Mesenchymal stem cell (in vitro differentiated cells and primary cell): ENCODE results near the gene MED15.

Experiments used
- DNase-seq: peaks from one replicate; pipeline ENCODE4 v3.0.0-alpha.2; 2013
- H2AFZ ChIP-seq: one replicate; pipeline ENCODE4 v1.6.1; 2013; ENCODE audit warnings: low read depth, mild to moderate bottlenecking, control low read depth, inconsistent platforms, low read length, moderate library complexity
- H2AK5ac ChIP-seq: 2 replicates; pipeline ENCODE4 v1.6.1; 2013; ENCODE audit warnings: low read length, moderate library complexity, mild to moderate bottlenecking, inconsistent platforms; ENCODE audit not compliant: severe bottlenecking
- H2BK120ac ChIP-seq: one replicate; pipeline ENCODE4 v1.6.1; 2013; ENCODE audit warnings: low read depth, mild to moderate bottlenecking, inconsistent platforms, low read length, moderate library complexity
- H2BK12ac ChIP-seq, 2 experiments: one replicate each; pipeline ENCODE4 v1.6.1; 2013; ENCODE audit warnings: inconsistent platforms in 2 of 2, low read length in 2 of 2, mild to moderate bottlenecking in 2 of 2, moderate library complexity in 2 of 2, control low read depth in 1 of 2
- H2BK15ac ChIP-seq: one replicate; pipeline ENCODE4 v1.6.1; 2013; ENCODE audit warnings: mild to moderate bottlenecking, low read depth, inconsistent platforms; ENCODE audit not compliant: poor library complexity, severe bottlenecking
- H2BK5ac ChIP-seq: 2 replicates; pipeline ENCODE4 v1.6.1; 2013; ENCODE audit warnings: low read depth, mild to moderate bottlenecking, low read length, control low read depth, inconsistent platforms; ENCODE audit not compliant: poor library complexity, severe bottlenecking
- H3K14ac ChIP-seq, 2 experiments: one replicate each; pipeline ENCODE4 v1.6.1; 2013; ENCODE audit warnings: inconsistent platforms in 2 of 2, low read length in 2 of 2, control low read depth in 1 of 2, mild to moderate bottlenecking in 1 of 2, moderate library complexity in 1 of 2
- H3K18ac ChIP-seq, 2 experiments: one replicate each; pipeline ENCODE4 v1.6.1; 2013; ENCODE audit warnings: inconsistent platforms in 2 of 2, low read length in 2 of 2, control low read depth in 1 of 2, low read depth in 1 of 2, mild to moderate bottlenecking in 1 of 2
- H3K23ac ChIP-seq, 2 experiments: one replicate each; pipeline ENCODE4 v1.6.1; 2013; ENCODE audit warnings: inconsistent platforms in 2 of 2, low read length in 2 of 2, mild to moderate bottlenecking in 2 of 2, moderate library complexity in 2 of 2, control low read depth in 1 of 2
- H3K27ac ChIP-seq: 2 replicates; pipeline ENCODE4 v1.5.1; 2013; ENCODE audit warnings: mild to moderate bottlenecking, moderate library complexity, low read length, control low read depth, inconsistent platforms; ENCODE audit not compliant: poor library complexity, severe bottlenecking
- H3K27me3 ChIP-seq, 2 experiments: 2 replicates each; pipeline versions ENCODE4 v1.6.1 to v1.7.0; 2013; ENCODE audit warnings: low read length in 2 of 2, mild to moderate bottlenecking in 2 of 2, moderate library complexity in 2 of 2, control low read depth in 1 of 2, inconsistent platforms in 1 of 2; ENCODE audit not compliant: control insufficient read depth in 1 of 2, insufficient read depth in 1 of 2
- H3K36me3 ChIP-seq, 2 experiments: 2 replicates each; pipeline versions ENCODE4 v1.6.1 to v1.7.0; 2013; ENCODE audit warnings: low read length in 2 of 2, control low read depth in 1 of 2, inconsistent platforms in 1 of 2, low read depth in 1 of 2, mild to moderate bottlenecking in 1 of 2; ENCODE audit not compliant: insufficient read depth in 2 of 2, control insufficient read depth in 1 of 2
- H3K4ac ChIP-seq, 2 experiments: one replicate each; pipeline ENCODE4 v1.6.1; 2013; ENCODE audit warnings: inconsistent platforms in 2 of 2, low read length in 2 of 2, mild to moderate bottlenecking in 2 of 2, moderate library complexity in 2 of 2, control low read depth in 1 of 2, low read depth in 1 of 2
- H3K4me1 ChIP-seq: 2 replicates; pipeline ENCODE4 v1.6.1; 2013; ENCODE audit warnings: low read depth, low read length, control low read depth; ENCODE audit not compliant: control insufficient read depth, insufficient read depth
- H3K4me2 ChIP-seq: 2 replicates; pipeline ENCODE4 v1.6.1; 2013; ENCODE audit warnings: low read length, mild to moderate bottlenecking, inconsistent platforms; ENCODE audit not compliant: poor library complexity, severe bottlenecking
- H3K4me3 ChIP-seq, 2 experiments: 2 replicates each; pipeline versions ENCODE4 v1.5.1 to v1.7.0; 2013; ENCODE audit warnings: low read length in 2 of 2, mild to moderate bottlenecking in 2 of 2, control low read depth in 1 of 2, low read depth in 1 of 2; ENCODE audit not compliant: insufficient read depth in 1 of 2
- H3K79me1 ChIP-seq: replicated peaks from 2 replicates; pipeline ENCODE4 v1.6.1; 2013; ENCODE audit warnings: mild to moderate bottlenecking, control low read depth, low read length, inconsistent platforms; ENCODE audit not compliant: poor library complexity, severe bottlenecking
- H3K9ac ChIP-seq: 2 replicates; pipeline ENCODE4 v1.7.0; 2013; ENCODE audit warnings: mild to moderate bottlenecking, low read length, moderate library complexity
- H3K9me3 ChIP-seq: 2 replicates; pipeline ENCODE4 v1.7.0; 2013; ENCODE audit warnings: mild to moderate bottlenecking, low read length; ENCODE audit not compliant: control insufficient read depth
- H4K8ac ChIP-seq: one replicate; pipeline ENCODE4 v1.6.1; 2013; ENCODE audit warnings: inconsistent platforms, mild to moderate bottlenecking, low read length, moderate library complexity
- H4K91ac ChIP-seq: one replicate; pipeline ENCODE4 v1.6.1; 2013; ENCODE audit warnings: mild to moderate bottlenecking, low read length, inconsistent platforms
- WGBS: methylation state at CpG from one replicate; pipeline ENCODE4 v1.1.7; 2013; ENCODE audit warnings: mixed read lengths; 5-methylcytosine and 5-hydroxymethylcytosine counted together

Gene MED15

DNA sequence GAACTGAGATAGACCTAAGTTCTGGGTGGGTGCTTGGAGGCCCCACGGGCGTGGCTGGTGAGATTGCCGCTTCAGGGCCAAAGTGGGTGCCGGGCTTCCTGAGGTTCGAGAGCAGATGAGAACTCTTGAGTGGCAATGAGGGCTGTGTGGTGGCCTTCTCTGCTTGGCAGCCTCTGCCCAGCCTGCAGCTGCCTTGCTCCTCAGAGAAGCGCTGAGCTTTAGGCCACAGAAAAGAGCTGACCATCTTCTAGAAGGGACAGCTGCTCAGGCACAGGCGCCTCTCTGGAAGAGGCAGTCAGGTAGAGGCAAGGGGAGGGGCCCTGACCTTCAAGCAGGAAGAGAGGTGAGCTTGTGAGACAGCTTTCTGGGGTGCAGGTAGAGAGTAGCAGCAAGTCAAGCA lies 72.8 kb downstream of the MED15 start:
- Histone ChIP-seq H3K4me2 (no peak overlapping the region), H3K79me1 (peaks cover 72% of the 10 kb centered on the region), H3K27ac (no peak overlapping the region), H2AFZ (no peak overlapping the region), H3K4me1 (peaks cover 31% of the 10 kb centered on the region), H2BK15ac (no peak overlapping the region), H2BK120ac (no peak overlapping the region), H2BK5ac (no peak overlapping the region), H3K9me3 (no peaks in the 10 kb centered on the region), H3K14ac (no peak overlapping the region), H3K36me3 (peaks cover 87 to 90% of the 10 kb centered on the region in 2 experiments), H3K9ac (no peak overlapping the region), H2BK12ac (no peak overlapping the region), H3K4ac (no peak overlapping the region), H3K18ac (no peak overlapping the region), H3K27me3 (no peaks in the 10 kb centered on the region), H4K91ac (no peak overlapping the region), H3K4me3 (no peak overlapping the region), H2AK5ac (no peak overlapping the region), H3K23ac (no peak overlapping the region), H4K8ac (no peak overlapping the region)
- no peak for DNase-seq
- 97% methylated on average over 7 of the region's 7 CpGs for WGBS

DNA sequence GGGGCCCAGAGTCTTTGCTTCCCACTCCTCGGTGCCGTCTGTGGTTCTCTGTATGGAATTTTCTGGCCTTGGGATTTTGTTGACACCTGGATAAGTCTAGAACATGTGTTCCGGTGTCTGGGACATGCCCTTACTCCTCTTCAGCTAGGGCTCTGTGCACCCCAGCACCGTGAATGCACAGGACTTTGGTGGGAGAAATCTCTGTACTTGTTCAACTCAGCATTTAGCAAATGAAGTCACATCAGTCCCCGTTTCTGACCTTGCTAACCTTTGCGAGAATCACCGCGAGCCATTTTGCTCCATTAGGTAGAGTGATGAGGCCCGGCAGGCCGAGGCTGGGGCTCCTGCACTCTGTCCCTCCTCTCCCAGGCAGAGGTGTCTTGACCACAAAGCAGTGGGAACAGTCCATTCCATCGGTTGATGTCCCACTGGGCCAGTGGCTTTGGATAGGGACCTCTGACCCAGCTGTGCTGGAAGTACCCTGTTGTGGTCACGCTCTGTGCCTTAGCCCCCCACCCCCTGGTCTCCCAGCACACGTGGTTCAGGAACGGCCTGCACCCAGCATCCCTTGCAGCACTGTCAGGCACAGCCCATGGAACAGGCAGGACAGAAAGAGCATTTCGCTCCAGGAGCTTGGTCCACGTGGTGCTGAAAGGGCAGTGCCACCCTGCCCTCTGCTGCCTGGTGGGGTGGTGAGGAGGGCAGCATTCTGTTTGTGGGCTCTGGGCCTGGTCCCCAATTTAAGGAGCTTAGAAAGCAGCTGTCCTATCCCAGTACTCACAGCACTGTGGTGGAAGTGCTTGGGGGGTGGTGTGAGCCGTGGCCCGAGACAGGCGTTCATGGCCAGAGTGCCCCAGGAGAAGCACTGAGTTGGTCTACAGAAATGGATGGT lies 73.4 kb downstream of the MED15 start:
- Histone ChIP-seq H3K27ac (no peak overlapping the region), H3K4me3 (no peak overlapping the region), H3K79me1 (peaks cover 72% of the 10 kb centered on the region), H4K91ac (no peak overlapping the region), H3K27me3 (no peaks in the 10 kb centered on the region), H2AFZ (no peak overlapping the region), H2BK5ac (no peak overlapping the region), H2BK120ac (no peak overlapping the region), H3K14ac (no peak overlapping the region), H2BK15ac (no peak overlapping the region), H3K9ac (no peak overlapping the region), H3K4ac (no peak overlapping the region), H4K8ac (no peak overlapping the region), H3K18ac (no peak overlapping the region), H2AK5ac (no peak overlapping the region), H3K4me1 (peaks cover 31% of the 10 kb centered on the region), H3K36me3 (peaks cover 87 to 97% of the 10 kb centered on the region in 2 experiments), H3K9me3 (no peaks in the 10 kb centered on the region), H3K4me2 (no peak overlapping the region), H2BK12ac (no peak overlapping the region), H3K23ac (no peak overlapping the region)
- DNase-seq = no peak
- 94% methylated on average over 19 of the region's 19 CpGs for WGBS

DNA sequence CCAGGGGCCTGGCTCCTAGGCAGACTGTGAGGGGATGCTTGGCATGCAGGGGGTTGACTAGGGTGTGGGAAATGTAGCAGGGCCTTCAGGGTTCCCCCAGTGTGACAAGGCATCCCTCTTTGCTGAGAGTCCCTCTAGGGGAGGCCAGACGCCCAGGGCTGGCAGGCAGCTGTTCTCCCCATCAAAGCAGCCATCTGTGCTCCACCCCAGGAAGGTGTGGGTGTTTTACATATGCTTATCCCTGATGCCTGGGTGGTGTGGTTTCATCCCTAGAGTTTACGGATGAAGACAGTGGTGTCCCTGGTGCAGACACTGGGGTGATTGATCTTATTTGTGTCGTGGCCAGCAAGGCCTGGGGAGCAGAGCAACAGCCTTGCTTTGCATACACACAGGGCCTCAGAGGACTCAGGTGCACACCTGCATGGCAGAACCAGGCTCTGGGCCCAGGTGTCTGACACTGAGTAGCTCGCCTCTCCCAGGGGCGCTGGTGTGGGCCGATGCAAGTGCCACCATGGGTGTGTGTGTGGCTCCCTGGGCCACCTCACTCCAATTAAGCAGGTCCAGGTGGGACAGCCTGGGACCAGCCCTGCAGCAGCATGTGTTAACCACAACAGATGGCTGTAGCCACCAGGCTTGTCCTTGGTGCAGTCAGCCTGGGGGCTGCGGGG lies 74.2 kb downstream of the MED15 start:
- Histone ChIP-seq H3K4me1 (peaks cover 28% of the 10 kb centered on the region), H3K4me3 (no peak overlapping the region), H3K27ac (no peak overlapping the region), H3K18ac (no peak overlapping the region), H2BK15ac (no peak overlapping the region), H2BK12ac (no peak overlapping the region), H2AK5ac (no peak overlapping the region), H2BK5ac (no peak overlapping the region), H3K36me3 (peaks cover 87 to 98% of the 10 kb centered on the region in 2 experiments), H3K14ac (no peak overlapping the region), H4K91ac (no peak overlapping the region), H2BK120ac (no peak overlapping the region), H3K79me1 (peaks cover 67% of the 10 kb centered on the region), H3K9me3 (no peaks in the 10 kb centered on the region), H3K4me2 (no peak overlapping the region), H2AFZ (no peak overlapping the region), H3K9ac (no peak overlapping the region), H3K4ac (no peak overlapping the region), H3K23ac (no peak overlapping the region), H3K27me3 (no peaks in the 10 kb centered on the region), H4K8ac (no peak overlapping the region)
- no peak for DNase-seq
- 96% methylated on average over 6 of the region's 7 CpGs for WGBS

DNA sequence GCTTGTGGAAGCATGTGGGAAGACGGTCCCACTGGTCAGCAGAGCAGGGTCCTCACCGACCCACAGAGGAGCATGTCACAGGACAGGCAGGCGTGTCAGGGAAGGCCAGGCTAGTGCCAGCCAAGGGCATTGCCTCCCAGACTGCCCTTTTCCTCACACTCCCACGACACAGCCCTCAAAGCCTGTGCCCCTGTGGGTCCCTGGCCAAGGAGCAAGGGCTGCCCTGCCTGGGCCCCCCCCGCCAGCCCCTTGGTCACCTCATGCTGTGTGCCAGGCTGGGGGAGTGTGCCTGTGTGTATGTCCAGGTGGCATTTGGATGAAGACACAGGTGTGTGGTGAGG lies 74.7 kb downstream of the MED15 start:
- H4K91ac ChIP-seq = no peak overlapping the region
- peaks cover 64% of the 10 kb centered on the region for H3K79me1 ChIP-seq
- no peak overlapping the region for H3K18ac ChIP-seq
- no peak overlapping the region for H4K8ac ChIP-seq
- H2BK5ac ChIP-seq = no peak overlapping the region
- peaks cover 26% of the 10 kb centered on the region for H3K4me1 ChIP-seq
- H3K36me3 ChIP-seq = peaks cover 87 to 99% of the 10 kb centered on the region in 2 experiments
- no peak overlapping the region for H3K4me2 ChIP-seq
- H3K27me3 ChIP-seq = no peaks in the 10 kb centered on the region
- H3K27ac ChIP-seq = no peak overlapping the region
- WGBS = 97% methylated on average over 4 of the region's 5 CpGs
- no peaks in the 10 kb centered on the region for H3K9me3 ChIP-seq
- no peak overlapping the region for H3K9ac ChIP-seq
- no peak overlapping the region for H2AK5ac ChIP-seq
- no peak overlapping the region for H3K23ac ChIP-seq
- no peak overlapping the region for H2BK120ac ChIP-seq
- no peak overlapping the region for H2BK12ac ChIP-seq
- no peak overlapping the region for H3K4me3 ChIP-seq
- no peak overlapping the region for H3K14ac ChIP-seq
- H2AFZ ChIP-seq = no peak overlapping the region
- no peak for DNase-seq
- H2BK15ac ChIP-seq = no peak overlapping the region
- H3K4ac ChIP-seq = no peak overlapping the region
